SU-DHL-6 (cell line): ENCODE results near the gene ADCY5.

Source experiments
- CTCF ChIP-seq: fragments of 200-600 bp; sonication (generic); IDR thresholded peaks from one replicate; pipeline ENCODE4 v1.5.1; 2017; ENCODE audit warnings: antibody characterized with exemption, mild to moderate bottlenecking, low read length, moderate library complexity; ENCODE audit not compliant: insufficient read depth, poor library complexity, severe bottlenecking
- EZH2phosphoT487 ChIP-seq: fragments of 200-600 bp; sonication (generic), shearing (Covaris generic); conservative IDR thresholded peaks from 2 replicates; pipeline ENCODE4 v1.6.1; 2018; ENCODE audit warnings: mild to moderate bottlenecking, antibody characterized with exemption, low read length, moderate library complexity, mixed read lengths

- TF ChIP-seq CTCF (no peak), EZH2phosphoT487 (no peak)
Observed at GRCh38 chr3:123236902-123237301, 212.0 kb downstream of the ADCY5 start.
